AG04449 (cell line): Measurements from ENCODE around the gene CCNDBP1.

ENCODE experiments used
- CTCF ChIA-PET: fragments of 350-600 bp; formaldehyde crosslinking; extraction: SDS; loops from one replicate; lab custom pipeline; 2021; ENCODE audit warnings: antibody characterized with exemption; lab: Yijun Ruan, JAX
- POLR2A ChIA-PET: fragments of 400-600, 350-600 bp; formaldehyde crosslinking; extraction: SDS; loops from one replicate; lab custom pipeline; 2020; ENCODE audit warnings: antibody characterized with exemption, inconsistent platforms; lab: Yijun Ruan, JAX
- DNase-seq: peaks from one replicate; pipeline ENCODE4 v3.0.0-alpha.2; 2010; ENCODE audit warnings: low read depth, low spot score
- H3K4me3 ChIP-seq: 2 replicates; pipeline ENCODE4 v1.5.1; 2011; ENCODE audit warnings: low read depth, mild to moderate bottlenecking, control low read depth, low read length
- TF ChIP-seq, protein P1 (sequence below): IDR thresholded peaks from one replicate; pipeline ENCODE4 v1.5.1; 2011; ENCODE audit warnings: mild to moderate bottlenecking, moderate library complexity, low read length, control low read depth, inconsistent platforms; ENCODE audit not compliant: insufficient read depth; ENCODE audit errors: missing control alignments

CCNDBP1 gene

DNA sequence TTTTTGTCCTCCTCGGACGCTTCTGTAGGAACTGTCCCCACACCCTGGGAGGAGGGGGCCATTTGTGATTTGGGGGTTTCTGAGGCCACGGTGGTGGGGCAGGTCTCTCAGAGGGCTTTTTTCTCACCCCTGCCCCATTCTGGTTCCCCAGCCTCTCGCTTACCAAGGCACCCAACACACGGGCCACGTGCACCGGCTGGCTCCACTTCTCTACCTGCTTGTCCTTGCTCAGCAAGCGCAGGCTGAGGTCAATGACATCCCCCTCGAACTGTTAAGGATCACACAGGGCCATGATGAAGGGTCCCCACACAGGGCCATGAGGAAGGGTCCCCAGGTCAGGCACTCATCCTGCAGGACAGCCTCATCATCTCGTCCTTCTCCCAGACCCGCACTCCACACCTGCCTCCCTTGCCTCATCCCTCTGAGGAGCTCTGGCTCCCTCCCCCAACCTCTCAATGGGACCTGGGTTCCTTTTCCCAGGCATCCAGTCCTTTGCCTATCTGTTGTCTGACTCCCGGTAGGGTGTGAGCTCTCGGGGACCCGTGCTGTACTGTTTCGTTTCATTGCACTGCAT lies 25.1 kb downstream of the CCNDBP1 start:
- TF ChIP-seq, protein P1, sequence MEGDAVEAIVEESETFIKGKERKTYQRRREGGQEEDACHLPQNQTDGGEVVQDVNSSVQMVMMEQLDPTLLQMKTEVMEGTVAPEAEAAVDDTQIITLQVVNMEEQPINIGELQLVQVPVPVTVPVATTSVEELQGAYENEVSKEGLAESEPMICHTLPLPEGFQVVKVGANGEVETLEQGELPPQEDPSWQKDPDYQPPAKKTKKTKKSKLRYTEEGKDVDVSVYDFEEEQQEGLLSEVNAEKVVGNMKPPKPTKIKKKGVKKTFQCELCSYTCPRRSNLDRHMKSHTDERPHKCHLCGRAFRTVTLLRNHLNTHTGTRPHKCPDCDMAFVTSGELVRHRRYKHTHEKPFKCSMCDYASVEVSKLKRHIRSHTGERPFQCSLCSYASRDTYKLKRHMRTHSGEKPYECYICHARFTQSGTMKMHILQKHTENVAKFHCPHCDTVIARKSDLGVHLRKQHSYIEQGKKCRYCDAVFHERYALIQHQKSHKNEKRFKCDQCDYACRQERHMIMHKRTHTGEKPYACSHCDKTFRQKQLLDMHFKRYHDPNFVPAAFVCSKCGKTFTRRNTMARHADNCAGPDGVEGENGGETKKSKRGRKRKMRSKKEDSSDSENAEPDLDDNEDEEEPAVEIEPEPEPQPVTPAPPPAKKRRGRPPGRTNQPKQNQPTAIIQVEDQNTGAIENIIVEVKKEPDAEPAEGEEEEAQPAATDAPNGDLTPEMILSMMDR, result no peak
- H3K4me3 ChIP-seq, result no peak overlapping the region
- CTCF ChIA-PET, result interaction anchor here (0.9 to 10.4 kb wide), 8 partner anchors 8 to 75 kb away, joined by 3 to 84 read pairs (median 6); partner anchors contain the start of gene CCNDBP1
- POLR2A ChIA-PET, result no interaction called here
- DNase-seq, result no peak

DNA sequence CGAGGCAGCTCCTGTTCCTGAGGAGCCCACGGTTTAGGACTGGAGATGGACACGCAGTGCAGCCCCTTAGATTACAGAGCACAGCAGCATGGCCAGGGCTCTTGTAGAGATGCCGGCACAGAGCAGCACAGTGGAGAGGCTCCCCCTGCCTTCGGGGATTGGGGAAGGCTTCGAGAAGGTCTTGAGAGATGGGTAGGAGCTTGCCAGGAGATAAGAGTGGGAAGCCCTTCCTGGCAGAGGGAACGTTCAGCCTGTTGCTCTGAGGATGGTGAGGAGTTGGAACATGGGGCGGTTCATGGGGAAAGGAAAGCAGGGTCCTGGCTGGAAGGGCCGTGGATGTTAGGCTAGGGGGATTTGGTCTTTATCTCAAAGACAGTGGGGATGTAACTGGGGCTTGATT lies 25.6 kb downstream of the CCNDBP1 start:
- POLR2A ChIA-PET, result no interaction called here
- TF ChIP-seq, protein P1, result no peak
- DNase-seq, result no peak
- CTCF ChIA-PET, result interaction anchor here (0.9 to 10.4 kb wide), 6 partner anchors 8 to 75 kb away, joined by 3 to 84 read pairs (median 6); partner anchors contain the start of gene CCNDBP1
- H3K4me3 ChIP-seq, result no peak overlapping the region

DNA sequence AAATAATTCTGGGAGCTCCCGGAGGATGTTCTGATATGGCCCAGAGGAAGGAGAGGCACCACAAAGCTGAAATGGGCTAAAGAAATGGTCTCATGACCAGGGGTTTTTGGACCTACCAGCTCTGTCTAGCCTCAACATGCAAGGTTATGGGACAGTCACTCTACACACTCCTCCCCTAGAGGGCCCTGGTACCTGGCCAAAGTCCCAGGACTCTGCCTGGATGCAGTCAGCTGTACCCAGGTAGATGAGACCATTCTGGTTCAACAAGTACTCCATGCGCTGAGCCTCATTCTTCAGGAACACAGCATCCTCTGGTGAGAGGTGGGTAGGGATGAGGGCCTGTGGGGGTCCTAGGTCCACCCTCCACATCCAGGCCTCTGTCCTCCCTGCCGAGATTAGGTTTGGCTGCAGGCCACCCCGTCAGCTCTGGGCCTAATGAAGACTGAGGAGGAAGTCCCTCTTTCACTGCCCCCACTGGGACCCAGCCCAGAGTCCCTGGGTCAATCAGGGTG lies 26.1 kb downstream of the CCNDBP1 start:
- no peak overlapping the region for H3K4me3 ChIP-seq
- TF ChIP-seq, protein P1, result no peak
- ChIA-PET POLR2A (no interaction called here), CTCF (interaction anchor here (0.9 to 10.4 kb wide), 6 partner anchors 6 to 74 kb away, joined by 3 to 84 read pairs (median 38); no protein-coding TSS in a partner anchor)
- DNase-seq, result no peak

DNA sequence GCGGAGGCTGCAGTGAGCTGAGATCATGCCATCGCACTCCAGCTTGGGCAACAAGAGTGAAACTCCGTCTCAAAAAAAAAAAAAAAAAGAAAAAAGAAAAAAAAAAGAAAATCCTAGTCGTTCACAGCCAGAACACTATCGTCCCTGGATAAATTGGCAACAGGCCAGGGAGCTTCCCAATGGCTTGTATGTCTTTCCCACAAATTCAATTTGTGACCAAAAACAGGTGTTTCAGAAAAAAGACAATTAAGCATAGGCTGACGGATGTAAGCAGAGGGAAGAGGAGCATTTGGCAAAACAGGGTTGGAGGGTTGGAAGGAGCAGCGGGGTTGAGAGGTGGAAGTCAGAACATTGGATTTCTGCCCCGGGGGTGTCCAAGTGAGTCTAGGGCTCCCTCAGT lies 27.1 kb downstream of the CCNDBP1 start:
- H3K4me3 ChIP-seq, result no peak overlapping the region
- CTCF ChIA-PET, result interaction anchor here (0.7 to 10.4 kb wide), 4 partner anchors 7 to 73 kb away, joined by 3 to 84 read pairs (median 74); no protein-coding TSS in a partner anchor
- POLR2A ChIA-PET, result no interaction called here
- TF ChIP-seq, protein P1, result no peak
- no peak for DNase-seq

DNA sequence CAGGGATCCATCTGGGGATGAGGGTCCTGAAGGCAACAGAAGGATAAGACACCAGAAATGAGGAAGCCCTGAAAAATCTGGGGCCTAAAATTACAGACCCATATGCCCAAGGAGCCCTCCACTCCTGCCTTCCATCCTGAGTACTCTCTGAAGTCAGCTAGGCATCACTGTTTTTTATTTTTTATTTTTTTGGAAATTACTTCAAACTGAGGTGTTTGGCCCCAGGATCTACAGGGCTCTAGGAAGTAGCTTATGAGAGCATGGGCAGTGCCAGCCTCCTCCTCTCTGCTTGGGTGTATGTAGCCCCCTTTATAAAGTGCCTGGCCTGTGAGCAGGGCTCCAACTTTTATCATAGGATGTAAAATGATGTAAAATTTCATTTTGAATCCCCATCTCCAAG lies 27.7 kb downstream of the CCNDBP1 start:
- no peak overlapping the region for H3K4me3 ChIP-seq
- CTCF ChIA-PET, result interaction anchor here (0.7 to 10.4 kb wide), 5 partner anchors 8 to 73 kb away, joined by 3 to 84 read pairs (median 73); no protein-coding TSS in a partner anchor
- POLR2A ChIA-PET, result no interaction called here
- DNase-seq, result no peak
- TF ChIP-seq, protein P1, result no peak

DNA sequence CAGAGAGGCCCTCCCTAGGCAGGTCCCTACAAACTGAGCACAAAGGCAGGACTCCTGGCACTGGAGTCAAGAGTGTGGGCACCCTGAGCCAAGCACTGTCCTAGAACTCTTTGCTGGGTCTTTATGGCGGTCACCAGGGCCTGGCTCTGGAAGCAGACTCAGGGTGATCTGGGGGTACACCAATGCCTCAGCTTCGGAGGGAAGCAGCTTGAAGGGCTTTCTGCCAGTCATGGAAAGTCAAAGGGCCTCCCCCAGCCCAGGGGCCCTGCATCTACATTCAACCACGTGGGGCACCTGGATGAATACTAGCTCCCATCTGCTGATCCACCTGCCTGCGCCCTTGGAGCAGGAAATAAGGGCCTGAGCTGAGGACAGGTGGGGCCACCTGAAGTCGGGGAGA lies 28.3 kb downstream of the CCNDBP1 start:
- no peak for DNase-seq
- TF ChIP-seq, protein P1, result no peak
- ChIA-PET CTCF (interaction anchor here (1.9 to 10.4 kb wide), 4 partner anchors 8 to 72 kb away, joined by 4 to 84 read pairs (median 74); no protein-coding TSS in a partner anchor), POLR2A (interaction anchor here (0.6 kb wide), 1 partner anchor 917 kb away, joined by 3 read pairs; no protein-coding TSS in a partner anchor)
- H3K4me3 ChIP-seq, result no peak overlapping the region
